Stimulated activated CD4-positive, alpha-beta T cell treated with anti-CD3 and anti-CD28 coated beads, Interleukin-4, amount 100 ng/mL, for 1 hour (primary cell): ENCODE results near the gene MORN1.

Experiments used
- DNase-seq: peaks from one replicate; pipeline ENCODE4 v3.0.0-alpha.2; 2020

Gene MORN1

DNA sequence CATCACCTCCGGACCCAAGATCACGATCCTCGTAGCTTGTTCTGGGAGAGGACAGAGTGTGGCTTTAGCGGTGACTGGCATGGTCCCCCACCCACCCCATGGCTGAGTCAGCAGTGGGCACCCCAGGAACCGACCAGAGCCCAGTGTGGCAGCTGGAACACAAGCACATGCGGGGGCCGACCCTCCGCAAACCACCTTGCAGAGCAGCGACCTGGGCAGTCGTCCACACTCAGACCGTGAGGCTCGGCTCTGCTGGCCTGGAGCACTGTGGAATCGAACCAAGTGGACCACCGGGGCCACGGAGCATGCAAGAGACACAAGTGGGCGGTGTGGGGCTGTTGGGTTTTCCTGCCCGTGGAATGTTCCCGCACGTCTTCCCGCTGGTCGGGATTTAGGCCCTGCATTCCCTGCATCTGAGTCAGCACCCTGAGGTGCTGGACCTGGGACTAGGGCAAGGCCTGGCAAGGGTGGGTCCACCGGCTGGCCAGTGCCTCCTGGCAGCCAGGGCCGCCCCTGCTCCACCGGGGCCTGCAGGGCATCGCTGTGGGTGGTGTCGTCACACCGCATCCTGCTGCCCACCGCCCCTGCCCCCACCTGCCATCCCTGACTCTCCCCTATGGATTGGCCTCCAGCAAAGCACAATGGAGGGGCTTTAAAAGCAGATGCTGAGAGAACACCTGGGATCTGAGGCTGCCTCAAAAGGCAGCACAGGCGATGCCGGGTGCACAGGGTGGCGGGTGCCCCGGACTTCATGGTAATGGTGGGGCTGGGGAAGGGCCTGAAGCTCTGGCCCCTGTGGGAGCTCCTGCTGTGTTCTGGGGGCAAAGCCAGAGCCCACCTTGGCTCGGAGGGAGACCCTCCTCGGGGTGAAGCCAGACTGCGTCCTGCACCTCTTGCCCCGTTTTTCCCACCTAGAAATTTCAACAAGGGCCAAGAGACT lies 18.5 kb downstream of the MORN1 start:
- no peak for DNase-seq

DNA sequence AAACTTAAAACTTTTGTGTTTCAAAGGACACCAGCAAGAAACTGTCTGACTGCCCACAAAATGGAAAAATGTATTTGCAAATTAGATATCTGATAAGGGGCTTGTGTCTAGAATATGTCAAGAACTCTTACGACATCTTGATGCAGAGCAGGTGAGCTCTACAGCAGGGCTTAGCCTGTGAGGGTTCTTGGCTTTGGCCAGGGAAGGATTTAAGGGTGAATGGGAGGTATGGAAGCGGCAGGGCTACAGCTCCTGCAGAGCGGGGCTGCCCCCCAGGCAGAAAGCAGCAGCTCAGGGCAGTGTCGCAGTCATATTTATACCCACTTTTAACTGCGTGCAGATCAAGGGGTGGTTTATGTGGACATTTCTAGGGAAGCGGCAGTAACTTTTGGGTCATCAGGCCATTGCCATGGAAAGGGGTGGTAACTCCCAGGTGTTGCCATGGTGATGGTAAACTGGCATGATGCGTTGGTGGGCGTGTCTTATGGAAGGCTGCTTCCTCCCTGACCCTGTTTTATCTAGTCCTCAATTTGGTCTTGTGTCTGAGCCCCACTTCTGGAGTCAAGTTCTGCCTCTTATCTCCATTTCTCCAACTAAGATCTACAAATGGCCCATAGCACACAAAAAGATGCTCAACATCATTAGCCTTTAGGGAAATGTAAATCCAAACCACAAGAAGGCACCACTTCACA lies 23.2 kb downstream of the MORN1 start:
- DNase-seq, result no peak

DNA sequence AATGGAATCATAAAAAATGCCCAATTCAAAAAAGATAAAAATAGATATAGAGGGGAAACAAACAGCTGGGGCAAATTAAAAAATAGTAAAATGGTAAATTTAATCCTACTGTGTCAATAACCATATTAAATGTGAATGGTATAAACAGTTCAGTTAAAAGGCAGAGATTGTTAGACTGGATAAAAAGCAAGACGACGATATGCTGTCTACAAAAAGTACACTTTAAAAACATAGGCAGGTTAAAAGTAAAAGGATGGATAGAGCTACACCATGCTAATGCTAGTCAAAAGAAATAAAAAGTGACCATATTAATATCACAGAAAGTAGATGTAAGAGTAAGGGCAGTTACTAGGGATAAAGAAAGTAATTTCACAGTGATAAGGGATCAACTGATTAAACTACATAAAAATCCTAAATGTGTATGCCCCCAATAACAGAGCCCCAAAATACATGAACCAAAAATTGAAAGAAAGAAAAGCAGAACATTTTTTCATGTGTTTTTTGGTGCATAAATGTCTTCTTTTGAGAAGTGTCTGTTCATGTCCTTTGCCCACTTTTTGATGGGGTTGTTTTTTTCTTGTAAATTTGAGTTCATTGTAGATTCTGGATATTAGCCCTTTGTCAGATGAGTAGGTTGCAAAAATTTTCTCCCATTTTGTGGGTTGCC lies 27.4 kb downstream of the MORN1 start:
- no peak for DNase-seq

DNA sequence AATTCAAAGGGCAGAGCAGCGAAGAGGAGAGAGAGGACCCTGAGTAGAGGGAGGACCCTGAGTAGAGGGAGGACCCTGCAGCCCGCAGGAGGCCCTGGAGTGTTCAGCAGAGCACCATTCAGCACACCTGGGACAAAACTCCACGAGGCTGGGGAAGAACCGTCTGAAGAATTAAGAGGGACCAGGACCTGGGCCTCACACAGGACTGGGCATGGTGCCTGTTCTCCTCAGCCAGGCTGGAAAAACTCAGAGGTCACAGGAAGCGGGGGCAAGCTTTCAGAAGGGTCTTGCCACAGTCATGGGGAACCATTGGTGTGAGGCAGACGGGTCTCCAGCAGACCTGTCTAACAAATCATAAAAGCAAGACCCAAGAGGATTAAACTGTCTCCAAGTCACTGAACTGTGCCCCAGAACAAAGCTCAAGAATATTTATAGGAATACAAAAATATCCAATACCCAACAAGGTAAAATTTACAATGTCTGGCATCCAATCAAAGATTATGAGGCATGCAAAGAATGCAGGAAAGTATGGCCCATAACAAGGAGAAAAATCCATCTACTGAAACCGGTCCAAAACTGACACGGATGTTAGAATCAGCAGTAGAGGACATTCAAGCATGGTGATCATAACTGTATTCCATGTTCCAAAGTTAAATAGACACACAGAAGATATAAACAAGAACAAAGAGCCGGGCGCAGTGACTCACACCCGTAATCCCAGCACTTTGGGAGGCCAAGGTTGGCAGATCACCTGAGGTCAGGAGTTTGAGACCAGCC lies 30.6 kb downstream of the MORN1 start:
- no peak for DNase-seq

DNA sequence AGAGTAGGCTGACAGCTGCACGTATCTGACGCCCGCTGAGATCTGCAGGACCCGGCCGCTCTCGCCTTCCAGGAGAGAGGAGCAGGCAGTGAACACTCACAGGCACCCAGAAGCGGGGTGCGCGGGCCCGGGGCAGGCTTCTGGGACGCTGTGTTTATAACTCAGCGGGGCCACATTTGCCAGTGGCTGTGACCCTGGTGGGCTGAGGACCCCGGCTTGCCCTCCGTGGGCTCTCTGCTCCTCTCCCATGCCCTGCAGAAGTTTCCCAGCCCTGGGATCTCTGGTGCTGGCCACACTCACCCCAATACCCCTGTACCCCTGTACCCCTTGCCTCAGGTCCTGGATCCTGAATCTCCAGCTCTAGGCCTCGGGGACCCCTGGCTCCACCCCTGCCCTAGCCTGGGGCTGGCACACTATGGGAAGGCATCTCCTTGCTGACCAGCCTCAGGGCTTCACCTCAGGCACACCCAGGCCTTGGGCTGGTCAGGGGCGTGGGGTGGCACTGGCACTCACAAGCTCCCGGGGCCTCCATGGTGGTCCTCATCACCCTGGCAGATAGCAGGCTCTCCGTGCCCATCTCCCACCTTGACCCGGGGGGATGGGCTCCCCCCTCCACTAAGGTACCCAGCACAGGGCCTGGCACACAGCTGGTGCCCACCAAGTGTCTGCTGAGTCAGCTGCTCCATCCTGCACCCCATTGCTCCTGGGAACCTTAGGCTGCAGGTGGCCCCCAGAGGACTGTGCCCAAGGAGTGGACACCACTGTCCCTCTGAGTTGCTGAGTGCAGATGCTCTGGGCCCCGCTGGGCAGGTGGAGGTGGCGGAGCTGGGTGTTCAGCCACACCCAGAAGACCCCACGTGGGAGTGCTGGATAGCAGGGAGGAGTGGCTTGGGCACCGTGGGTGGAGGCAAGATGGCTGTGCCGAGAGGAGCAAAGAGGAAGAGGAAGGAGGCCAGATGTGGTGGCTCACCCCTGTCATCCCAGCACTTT lies 32.4 kb downstream of the MORN1 start:
- no peak for DNase-seq

DNA sequence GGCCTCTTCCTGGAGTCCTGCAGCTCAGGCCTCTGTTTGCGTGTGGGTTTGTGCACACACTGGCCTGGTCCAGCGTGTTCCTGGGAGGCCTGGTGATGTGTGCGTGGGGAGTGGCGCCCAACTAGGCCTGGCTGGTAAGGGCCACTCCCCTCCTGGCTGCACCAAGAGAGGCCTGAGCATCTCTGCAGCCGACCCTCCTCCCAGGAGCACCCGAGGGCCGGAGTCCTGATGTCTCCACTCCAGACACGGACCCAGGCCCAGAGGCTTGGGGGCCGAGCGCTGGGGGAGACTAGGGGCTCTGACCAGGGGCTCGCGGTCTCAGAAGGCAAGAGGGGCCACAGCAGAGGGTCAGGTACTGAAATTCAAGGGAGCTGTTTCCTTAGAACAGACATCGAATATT lies 33.3 kb downstream of the MORN1 start:
- no peak for DNase-seq

DNA sequence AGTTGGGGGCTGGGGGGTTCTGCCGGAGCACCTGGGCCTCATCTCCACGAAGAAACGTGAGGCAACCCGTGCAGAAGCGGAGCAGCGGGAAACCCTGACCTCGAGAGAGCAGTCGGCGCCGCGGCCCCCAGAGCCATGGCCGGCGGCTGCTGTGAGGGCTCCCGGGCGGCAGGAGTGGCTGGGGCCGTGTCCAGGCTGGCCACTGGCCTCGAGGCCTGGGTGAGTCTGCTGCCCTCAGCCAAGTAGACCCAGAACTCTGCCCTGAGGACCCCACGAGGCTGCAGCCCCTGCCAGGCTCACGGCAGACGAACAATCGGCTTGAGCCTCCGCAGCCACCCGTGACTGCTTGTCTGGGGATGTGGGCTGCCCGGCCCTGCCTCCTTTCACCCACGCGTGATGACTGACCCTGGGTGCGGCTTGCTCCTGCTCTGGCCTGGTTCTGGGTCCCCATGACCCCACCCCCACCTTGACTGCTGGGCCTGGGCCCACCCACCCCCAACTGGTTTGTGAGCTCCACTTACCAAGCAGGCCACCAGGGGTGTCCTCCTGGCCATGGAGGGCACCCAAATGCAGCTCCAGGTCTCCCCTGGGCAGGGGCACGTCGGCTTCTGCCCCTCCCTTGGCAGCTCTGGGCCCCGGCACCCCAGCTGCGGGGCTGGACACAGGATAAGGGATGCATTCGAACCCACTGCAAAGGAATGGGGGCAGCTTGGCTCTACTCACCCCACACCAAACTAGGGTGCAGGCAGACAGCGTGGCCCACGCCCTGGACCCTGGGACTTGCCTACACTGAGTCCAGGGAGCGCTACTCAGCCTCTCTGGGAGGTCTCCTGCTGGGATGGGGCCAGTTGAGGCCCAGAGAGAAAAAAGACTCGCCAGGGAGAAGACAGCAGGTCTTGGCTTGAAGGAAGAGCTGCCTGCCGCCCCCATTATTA lies 34.2 kb downstream of the MORN1 start:
- no peak for DNase-seq

DNA sequence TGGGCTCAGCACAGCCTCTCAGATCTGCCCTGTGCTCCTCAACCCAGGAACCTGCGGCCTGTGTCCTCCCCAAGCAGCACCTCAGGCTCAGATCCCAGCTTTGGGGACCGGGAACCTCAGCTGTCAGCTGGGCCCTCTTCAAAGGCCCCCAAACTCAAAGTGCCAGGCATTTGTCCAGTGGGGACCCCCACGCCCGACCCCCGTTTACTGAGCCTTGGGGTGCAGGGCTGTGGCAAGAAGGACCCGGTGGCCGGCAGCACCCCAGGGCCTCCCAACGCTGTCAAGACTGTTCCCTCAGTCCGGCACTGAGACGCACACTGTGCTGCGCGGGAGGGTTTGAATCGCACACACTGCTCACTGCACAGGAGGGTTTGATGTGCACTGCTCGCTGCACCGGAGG lies 35.0 kb downstream of the MORN1 start:
- DNase-seq, result no peak

DNA sequence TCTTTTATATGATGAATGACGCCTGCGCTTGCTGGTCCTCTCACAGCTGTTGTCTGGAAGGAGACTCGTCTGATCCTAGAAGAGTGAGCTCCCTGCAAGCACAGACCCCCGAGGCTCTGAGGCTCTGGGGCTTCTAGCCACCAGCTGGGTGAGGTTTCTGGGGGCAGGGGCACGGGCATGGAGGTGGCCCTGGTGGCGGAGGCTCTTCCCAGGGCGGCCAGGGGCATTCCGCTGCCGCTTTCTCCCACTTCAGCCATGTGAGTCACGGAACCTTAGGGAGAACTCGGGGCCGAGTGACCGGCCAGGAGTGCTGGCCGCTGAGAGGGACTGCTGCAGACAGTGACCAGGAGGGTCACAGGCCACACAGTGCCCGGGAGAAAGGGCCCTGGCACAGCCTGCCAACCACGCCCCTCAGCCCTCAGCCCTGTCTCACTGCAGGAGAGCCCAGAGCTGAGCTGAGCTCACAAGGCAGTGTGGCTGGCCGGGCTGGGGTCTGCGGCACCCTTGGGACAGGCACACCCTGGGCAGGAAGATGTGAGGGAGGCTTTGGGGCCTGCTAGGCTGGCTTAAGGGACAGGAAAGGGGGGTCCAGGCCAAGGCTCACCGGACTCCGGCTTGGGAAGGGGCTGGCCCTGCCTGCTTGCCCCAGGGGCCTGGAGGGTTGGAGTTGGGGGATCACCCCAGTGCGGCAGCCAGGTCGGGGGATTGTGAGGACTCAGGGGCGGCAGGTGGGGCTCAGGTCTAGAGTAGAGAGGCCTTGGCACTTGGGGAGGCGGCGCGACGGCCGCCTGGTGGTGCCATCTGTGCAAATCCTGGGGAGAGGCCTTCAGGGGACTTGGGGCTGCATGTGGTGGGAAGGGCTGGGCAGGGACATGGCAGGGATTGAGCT lies 35.7 kb downstream of the MORN1 start:
- DNase-seq, result no peak

DNA sequence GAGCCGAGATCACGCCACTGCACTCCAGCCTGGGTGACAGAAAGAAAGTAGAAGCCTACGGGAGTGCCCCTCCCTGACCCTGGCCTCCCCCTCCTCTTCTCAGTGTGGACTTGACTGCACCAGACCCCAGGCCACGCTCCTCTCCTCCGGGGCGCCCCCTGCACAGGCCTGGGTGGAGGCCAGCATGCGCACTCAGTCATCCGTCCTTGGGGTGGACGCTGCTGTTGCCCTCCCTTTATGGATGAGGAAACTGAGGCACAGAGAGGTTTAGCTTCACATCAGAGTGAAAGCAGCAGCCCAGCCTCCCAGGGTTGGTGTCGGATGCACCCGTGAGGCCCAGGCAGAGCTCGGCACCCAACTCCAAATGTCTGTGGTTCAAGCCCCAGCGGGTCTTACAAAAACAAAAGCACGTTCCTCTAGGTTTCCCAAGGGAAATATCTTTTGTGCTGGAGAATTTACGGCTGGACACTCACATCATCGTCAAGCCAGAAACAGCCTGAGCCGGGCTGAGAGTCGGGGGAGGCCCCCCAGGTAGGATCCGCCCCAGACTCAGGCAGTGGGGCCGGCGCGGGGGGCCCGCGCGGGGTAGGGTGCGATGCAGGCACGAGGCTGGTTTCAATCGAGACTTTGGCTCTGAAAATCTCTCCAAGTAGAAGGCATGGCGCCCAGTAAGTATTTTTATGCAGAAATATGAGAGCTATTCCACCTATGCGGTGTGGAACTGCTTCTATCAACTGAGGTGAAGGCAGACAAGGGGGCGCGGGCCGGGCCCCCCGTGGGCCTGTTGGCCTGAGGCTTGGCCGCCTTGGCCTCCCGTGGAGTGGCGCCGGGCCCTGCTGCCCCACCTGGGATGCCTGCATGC lies 36.6 kb downstream of the MORN1 start:
- no peak for DNase-seq

DNA sequence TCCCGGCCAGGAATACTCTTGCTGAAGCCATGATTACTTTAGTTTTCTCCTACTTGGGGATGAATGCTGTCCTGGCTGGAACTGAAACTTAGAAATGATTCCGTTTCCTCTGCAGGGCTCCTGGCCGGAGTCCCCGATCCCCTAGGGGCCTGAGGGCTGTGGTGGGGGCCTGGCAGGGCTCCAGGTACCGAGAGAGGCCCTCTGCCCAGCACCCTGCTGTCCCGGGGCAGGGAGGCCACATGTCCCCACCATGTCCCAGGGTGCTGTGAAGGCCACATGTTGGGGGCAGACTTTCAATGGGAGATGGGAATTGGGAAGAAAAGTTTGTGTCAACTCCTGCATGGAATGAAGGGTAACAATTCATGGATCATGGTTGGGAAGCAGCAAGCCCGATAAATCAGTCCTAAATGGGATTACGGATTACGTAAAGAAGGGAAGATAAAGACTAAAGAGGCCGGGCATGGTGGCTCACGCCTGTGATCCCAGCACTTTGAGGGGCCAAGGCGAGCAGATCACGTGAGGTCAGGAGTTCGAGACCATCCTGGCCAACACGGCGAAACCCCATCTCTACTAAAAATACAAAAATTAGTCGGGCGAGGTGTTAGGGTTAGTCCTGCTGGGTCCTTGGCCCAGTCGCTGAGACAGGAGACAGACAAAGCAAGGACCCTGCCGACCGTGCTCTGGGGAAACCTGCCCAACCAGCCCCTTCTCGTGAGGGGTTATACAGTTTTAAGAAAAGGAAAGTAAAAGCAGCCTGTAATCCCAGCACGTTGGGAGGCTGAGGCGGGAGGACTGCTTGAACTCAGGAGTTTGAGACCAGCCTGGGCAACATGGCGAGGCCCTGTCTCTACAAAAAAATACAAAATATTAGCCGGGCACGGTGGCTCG lies 37.6 kb downstream of the MORN1 start:
- DNase-seq, result no peak

DNA sequence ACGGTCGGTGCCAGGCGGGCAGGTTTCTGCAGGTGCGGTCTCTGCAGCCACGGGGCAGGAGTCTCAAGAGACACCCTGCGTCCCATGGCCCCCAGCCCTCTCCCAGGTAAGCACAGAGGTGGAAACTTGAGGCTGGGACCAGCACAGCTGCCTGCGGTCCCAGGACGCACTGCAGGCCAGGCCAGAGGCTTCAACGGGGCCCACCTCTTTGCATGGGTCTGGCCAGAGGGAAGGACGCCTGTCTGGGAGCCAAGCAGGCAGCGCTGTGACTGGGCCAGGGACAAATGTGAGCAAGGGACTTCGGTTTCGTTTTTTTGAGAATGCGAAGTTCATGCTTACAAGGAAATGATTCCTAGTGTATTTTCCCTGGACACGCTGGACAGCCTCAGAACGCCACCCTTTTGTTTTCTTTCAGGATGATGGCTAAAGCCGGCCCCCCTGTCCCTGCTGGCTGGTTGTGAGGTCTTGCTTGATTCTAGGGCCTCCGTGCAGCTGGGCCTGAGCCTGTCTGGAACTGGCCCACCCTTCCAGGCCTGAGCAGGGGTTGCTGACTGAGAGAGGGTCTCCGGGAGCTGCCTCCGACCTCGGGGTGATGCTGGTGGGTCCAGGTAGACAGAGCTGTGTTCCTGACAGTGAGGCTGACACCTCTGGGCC lies 38.3 kb downstream of the MORN1 start:
- no peak for DNase-seq

DNA sequence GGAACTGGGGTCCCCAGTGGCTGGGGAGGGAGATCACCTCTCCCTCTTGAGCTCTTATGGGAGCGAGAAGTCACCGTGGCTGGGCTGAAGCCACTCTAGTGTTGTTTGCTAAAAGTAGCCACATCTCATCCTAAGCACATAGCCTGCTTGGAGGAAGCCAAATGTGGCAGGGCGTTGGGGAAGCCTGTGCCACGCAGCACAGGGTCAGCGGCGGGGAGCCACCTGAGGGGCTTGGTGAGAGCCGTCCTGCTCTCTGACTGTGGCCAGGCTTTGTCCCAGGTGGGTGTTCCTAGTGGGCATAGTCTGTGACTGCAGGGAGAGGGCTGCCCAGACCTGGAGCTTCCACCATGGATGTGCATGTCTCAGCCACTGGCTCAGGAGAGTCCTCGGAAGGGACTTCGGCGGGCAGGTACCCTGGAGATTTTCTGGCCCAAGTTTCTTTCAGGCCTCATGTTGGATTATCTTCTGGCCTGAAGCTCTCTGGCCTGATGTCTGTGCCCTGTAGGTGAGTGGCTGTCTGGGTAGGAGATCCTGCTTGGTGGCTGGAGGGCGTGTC lies 38.9 kb downstream of the MORN1 start:
- DNase-seq, result no peak

DNA sequence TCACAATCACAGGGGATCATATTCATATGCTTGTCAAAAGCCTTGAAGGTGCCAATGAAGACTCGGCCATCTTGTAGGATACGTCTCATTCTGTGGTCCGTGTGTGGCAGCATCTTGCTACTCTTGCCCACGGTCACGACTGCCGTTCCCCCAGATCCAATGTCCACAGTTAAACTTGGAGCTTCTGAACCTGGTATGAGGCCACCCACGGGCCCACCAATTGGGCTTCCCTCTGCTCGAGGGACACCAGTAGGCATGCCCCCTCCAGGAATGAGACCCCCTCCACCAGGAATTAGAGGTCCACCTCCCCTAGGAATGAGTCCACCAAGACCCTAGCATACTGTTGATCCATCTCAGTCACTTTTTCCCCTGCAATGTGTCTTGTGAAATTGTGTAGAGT lies 39.6 kb downstream of the MORN1 start:
- no peak for DNase-seq

DNA sequence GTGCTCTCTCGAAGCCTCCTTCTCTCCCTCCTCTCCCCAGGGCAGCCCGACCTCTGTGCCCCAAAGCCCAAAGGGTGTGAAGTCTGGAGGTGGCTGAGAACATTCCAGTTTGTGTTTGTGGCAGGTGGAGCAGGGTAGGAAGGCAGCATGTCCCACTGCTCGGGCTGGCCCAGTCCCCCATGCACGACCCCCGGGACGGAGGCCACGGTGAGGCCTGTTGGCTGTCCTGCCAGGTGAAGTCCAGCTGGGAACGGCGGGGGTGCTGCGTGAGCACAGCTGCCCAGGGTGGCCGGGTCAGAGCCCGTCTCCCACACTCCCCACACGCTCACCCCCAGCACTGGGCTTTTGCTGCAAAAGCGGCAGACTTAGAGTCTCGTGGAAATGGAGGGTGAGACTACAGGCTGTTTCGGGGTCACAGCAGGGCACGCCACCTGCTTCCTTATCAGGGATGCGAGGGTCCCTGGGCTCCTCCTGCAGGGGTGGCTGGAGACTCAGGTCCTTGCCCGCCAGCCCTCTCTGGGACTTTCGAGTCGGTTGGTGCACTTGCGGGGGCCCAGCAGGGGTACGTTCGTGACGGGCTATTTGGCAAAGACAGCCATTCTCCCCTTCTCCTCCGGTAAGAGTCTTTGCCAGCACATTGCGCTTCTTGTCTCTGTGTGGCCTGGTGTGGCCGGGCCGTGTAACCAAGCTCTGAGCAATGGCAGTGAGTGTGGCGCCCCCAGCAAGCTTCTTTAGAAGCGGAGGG lies 40.3 kb downstream of the MORN1 start:
- no peak for DNase-seq

DNA sequence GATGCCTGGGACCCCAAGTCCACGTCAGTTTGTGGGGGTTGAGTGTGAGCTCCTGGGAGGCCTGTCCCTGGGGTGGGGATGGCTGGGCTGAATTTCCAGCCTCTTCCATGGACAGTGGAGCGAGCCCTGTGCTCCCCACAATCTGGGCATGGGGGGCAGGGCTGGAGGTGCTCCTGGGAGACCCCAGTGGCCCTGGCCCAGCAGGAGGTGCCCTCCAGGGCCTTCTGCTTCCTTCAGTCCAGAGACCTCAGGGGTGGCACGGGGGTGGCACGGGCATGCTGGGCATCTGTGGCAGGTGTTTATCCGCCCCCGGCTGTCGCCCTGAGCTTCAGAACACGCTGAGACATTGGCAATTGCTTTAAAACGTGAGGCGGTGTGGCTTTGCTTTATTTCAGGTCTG lies 40.9 kb downstream of the MORN1 start:
- no peak for DNase-seq
